ENCODE results near the gene P2RX4. TPM values are rescaled to one million over a fixed set of nuclear protein-coding genes. Genes with fewer than 3 reads are reported as not detected.

Gene P2RX4
- total and polyA plus RNA-seq, 2 of the 13 experiments (the other 11 are each of a cell fraction or from before 2014, with no cell fraction given), result 13.8 to 30.8 TPM

DNA sequence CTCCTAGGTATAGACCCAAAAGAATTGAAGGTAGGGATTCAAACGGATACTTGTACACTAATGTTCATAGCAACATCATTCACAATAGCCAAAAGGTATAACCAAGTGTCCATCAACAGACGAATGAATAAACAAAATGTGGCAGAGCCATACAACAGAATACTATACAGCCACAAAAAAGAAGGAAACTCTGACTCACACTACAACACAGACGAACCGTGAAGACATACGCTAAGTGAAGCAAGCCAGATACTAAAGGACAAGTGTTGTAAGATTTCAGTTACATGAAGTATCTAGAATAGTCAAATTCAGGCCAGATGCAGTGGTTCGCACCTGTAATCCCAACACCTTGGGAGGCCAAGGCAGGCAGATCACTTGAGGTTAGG lies 67.4 kb downstream of the P2RX4 start:
- Histone ChIP-seq H3K9me3 (ENCODE audit: low read length) (no peaks in the 10 kb centered on the region), H3K4me1 (ENCODE audit: insufficient read depth, low read length) (no peaks in the 10 kb centered on the region), H4K20me1 (ENCODE audit: insufficient read depth, low read length) (no peaks in the 10 kb centered on the region), H3K4me3 (replicated peaks in 1 of 3; ENCODE audit: insufficient read depth in 1 of 3, low read depth in 2 of 3, low read length in 3 of 3) (no peak overlapping the region), H3K4me2 (ENCODE audit: low read depth, low read length) (no peak overlapping the region), H3K9ac (ENCODE audit: insufficient read depth, low read depth, low read length) (no peak overlapping the region), H3K27ac (ENCODE audit: extremely low read length, insufficient read depth, low read length) (no peak overlapping the region), H2AFZ (ENCODE audit: low read length) (no peak overlapping the region), H3K79me2 (ENCODE audit: insufficient read depth, low read length) (peaks cover 4% of the 10 kb centered on the region), H3K27me3 (ENCODE audit: control insufficient read depth in 1 of 2, insufficient read depth in 2 of 2, low read length in 2 of 2) (no peaks in the 10 kb centered on the region), H3K36me3 (replicated peaks in 1 of 2; ENCODE audit: control insufficient read depth in 1 of 2, insufficient read depth in 2 of 2, low read length in 2 of 2) (peaks cover 9 to 18% of the 10 kb centered on the region in 2 experiments; a peak in 3 of 5 replicates)
- no peak for TF ChIP-seq SP140L (CRISPR knock-in tag; IDR thresholded peaks at IDR 0.05; ENCODE audit: borderline replicate concordance)
- TF ChIP-seq FOXK2 (IDR thresholded peaks at IDR 0.05), result no peak
- TF ChIP-seq, protein P1, sequence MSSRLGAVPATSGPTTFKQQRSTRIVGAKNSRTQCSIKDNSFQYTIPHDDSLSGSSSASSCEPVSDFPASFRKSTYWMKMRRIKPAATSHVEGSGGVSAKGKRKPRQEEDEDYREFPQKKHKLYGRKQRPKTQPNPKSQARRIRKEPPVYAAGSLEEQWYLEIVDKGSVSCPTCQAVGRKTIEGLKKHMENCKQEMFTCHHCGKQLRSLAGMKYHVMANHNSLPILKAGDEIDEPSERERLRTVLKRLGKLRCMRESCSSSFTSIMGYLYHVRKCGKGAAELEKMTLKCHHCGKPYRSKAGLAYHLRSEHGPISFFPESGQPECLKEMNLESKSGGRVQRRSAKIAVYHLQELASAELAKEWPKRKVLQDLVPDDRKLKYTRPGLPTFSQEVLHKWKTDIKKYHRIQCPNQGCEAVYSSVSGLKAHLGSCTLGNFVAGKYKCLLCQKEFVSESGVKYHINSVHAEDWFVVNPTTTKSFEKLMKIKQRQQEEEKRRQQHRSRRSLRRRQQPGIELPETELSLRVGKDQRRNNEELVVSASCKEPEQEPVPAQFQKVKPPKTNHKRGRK (CRISPR knock-in tag; IDR thresholded peaks at IDR 0.05), result no peak
- ChIA-PET CTCF (ENCODE audit: low intra/inter-chr PET ratio, low total read pairs) (no interaction called here), POLR2A (no interaction called here)
- ATAC-seq (no peak), DNase-seq (ENCODE audit: low spot score) (no peak), FAIRE-seq (no peak)
- no TSS peak for BruUV-seq (replicated peaks)
- WGBS (ENCODE audit: low lambda C conversion rate), result 91% methylated on average over 6 of the region's 6 CpGs
- intact Hi-C loops (cut with micrococcal nuclease; ENCODE audit: unreplicated experiment), result no loop called here
- in situ Hi-C loops (cut with HindIII; ENCODE audit: extremely low pct_ligation_motif_present, low pct_unique_long_range_greater_than_20kb), result no loop called here

DNA sequence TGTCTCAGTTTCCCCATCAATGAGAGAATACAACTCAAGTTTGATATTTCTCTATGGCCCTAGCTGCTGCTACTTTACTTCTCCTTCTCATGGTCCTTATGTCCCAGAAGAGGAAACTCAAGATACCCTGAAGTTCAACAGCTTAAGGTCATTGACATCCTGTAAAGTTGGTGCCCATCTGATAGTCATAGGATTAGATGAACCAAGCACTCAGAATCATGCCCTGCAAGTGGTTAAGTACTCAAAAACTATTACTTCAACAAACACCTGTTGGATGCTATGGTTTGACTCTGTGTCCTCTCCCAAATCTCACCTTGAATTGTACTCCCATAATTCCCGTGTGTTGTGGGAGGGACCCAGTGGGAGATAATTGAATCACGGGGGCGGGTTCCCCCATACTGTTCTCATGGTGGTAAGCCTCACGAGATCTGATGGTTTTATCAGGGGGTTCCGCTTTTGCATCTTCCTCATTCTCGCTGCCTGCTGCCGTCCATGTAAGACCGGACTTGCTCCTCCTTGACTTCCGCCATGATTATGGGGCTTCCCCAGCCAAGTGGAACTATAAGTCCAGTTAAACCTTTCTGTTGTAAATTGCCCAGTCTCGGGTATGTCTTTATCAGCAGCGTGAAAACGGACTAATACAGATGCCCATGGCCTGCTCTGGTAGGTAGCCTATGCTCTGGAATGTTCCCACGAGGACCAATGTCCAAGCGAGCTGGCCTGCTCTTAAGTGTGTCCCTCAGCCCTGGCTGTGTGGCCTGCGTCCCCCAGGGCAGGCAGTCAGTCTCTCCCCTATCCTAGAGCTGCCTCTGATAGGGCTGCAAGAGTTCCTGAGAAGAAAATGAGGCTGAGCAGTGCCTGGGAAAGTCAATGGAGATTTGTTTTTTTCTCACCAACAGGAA lies 68.5 kb downstream of the P2RX4 start:
- no TSS peak for BruUV-seq (replicated peaks)
- WGBS (ENCODE audit: low lambda C conversion rate), result 94% methylated on average over 15 of the region's 15 CpGs
- Histone ChIP-seq H3K27me3 (ENCODE audit: control insufficient read depth in 1 of 2, insufficient read depth in 2 of 2, low read length in 2 of 2) (no peaks in the 10 kb centered on the region), H4K20me1 (ENCODE audit: insufficient read depth, low read length) (no peaks in the 10 kb centered on the region), H3K79me2 (ENCODE audit: insufficient read depth, low read length) (peaks cover 4% of the 10 kb centered on the region), H3K9me3 (ENCODE audit: low read length) (no peaks in the 10 kb centered on the region), H3K27ac (ENCODE audit: extremely low read length, insufficient read depth, low read length) (no peak overlapping the region), H3K4me3 (replicated peaks in 1 of 3; ENCODE audit: insufficient read depth in 1 of 3, low read depth in 2 of 3, low read length in 3 of 3) (no peak overlapping the region), H3K4me1 (ENCODE audit: insufficient read depth, low read length) (no peaks in the 10 kb centered on the region), H2AFZ (ENCODE audit: low read length) (no peak overlapping the region), H3K4me2 (ENCODE audit: low read depth, low read length) (no peak overlapping the region), H3K36me3 (replicated peaks in 1 of 2; ENCODE audit: control insufficient read depth in 1 of 2, insufficient read depth in 2 of 2, low read length in 2 of 2) (peaks cover 6 to 11% of the 10 kb centered on the region in 2 experiments; a peak in 3 of 5 replicates), H3K9ac (ENCODE audit: insufficient read depth, low read depth, low read length) (no peak overlapping the region)
- CTCF ChIA-PET (ENCODE audit: low intra/inter-chr PET ratio, low total read pairs), result no interaction called here
- ATAC-seq (peak; percentile 24; the same call in 2 of the 3 replicates), FAIRE-seq (no peak), DNase-seq (ENCODE audit: low spot score) (no peak)
- POLR2A ChIA-PET, result no interaction called here
- TF ChIP-seq, protein P2, sequence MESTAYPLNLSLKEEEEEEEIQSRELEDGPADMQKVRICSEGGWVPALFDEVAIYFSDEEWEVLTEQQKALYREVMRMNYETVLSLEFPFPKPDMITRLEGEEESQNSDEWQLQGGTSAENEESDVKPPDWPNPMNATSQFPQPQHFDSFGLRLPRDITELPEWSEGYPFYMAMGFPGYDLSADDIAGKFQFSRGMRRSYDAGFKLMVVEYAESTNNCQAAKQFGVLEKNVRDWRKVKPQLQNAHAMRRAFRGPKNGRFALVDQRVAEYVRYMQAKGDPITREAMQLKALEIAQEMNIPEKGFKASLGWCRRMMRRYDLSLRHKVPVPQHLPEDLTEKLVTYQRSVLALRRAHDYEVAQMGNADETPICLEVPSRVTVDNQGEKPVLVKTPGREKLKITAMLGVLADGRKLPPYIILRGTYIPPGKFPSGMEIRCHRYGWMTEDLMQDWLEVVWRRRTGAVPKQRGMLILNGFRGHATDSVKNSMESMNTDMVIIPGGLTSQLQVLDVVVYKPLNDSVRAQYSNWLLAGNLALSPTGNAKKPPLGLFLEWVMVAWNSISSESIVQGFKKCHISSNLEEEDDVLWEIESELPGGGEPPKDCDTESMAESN (CRISPR knock-in tag; conservative IDR thresholded peaks at IDR 0.05), result no peak
- TF ChIP-seq, protein P3, sequence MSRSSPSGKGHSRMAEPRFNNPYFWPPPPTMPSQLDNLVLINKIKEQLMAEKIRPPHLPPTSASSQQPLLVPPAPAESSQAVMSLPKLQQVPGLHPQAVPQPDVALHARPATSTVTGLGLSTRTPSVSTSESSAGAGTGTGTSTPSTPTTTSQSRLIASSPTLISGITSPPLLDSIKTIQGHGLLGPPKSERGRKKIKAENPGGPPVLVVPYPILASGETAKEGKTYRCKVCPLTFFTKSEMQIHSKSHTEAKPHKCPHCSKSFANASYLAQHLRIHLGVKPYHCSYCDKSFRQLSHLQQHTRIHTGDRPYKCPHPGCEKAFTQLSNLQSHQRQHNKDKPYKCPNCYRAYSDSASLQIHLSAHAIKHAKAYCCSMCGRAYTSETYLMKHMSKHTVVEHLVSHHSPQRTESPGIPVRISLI (CRISPR knock-in tag; IDR thresholded peaks at IDR 0.05; ENCODE audit: borderline replicate concordance), result no peak
- in situ Hi-C loops (cut with HindIII; ENCODE audit: extremely low pct_ligation_motif_present, low pct_unique_long_range_greater_than_20kb), result no loop called here
- intact Hi-C loops (cut with micrococcal nuclease; ENCODE audit: unreplicated experiment), result no loop called here
